HepG2 (cell line): ENCODE data around the gene KRT82. TPM values are rescaled to one million over a fixed set of nuclear protein-coding genes. Genes with fewer than 3 reads are reported as not detected.
A peak's percentile ranks its signal among the peaks of the same experiment; 100 is the strongest.

Experiments
- ATAC-seq: fragments of 200-7000 bp; cut with Tn5 transposase; 3 replicates; pipeline ENCODE4 v1.9.1; 2020; ENCODE audit warnings: mild to moderate bottlenecking, moderate library complexity
- BruUV-seq: library from RNA; stranded (reverse); fragments of 400-500 nt; replicated peaks from 2 replicates; lab custom pipeline; 2021; lab: Mats Ljungman, UMichigan
- CTCF ChIA-PET: fragments of 300-600 bp; formaldehyde crosslinking; extraction: SDS; loops from one replicate; lab custom pipeline; 2021; ENCODE audit warnings: low total read pairs, inconsistent platforms, low intra/inter-chr PET ratio; lab: Yijun Ruan, JAX
- POLR2A ChIA-PET: fragments of 350-600 bp; sonication (Branson Sonifier 250); formaldehyde crosslinking; loops from one replicate; lab custom pipeline; 2020; ENCODE audit warnings: antibody characterized with exemption, inconsistent platforms; lab: Yijun Ruan, JAX
- DNase-seq: peaks from one replicate; pipeline ENCODE4 v3.0.0-alpha.2; 2015; ENCODE audit warnings: low spot score
- FAIRE-seq: peaks from 3 replicates; lab custom pipeline; 2011; peaks lifted over from hg19 to GRCh38; lab: Jason Lieb, UNC
- H2AFZ ChIP-seq: one replicate; pipeline ENCODE4 v1.6.1; 2011; ENCODE audit warnings: low read length, inconsistent platforms
- H3K27ac ChIP-seq: fragments of 300-600 bp; 3 replicates; pipeline ENCODE4 v1.8.0; 2011; ENCODE audit warnings: mixed run types, mild to moderate bottlenecking, mixed read lengths, low read length, inconsistent platforms; ENCODE audit not compliant: insufficient read depth; ENCODE audit errors: extremely low read length
- H3K27me3 ChIP-seq, 2 experiments: fragments of 200-600 bp in 1 of 2; 2 replicates in 1 of 2; 3 replicates in 1 of 2; pipeline versions ENCODE4 v1.6.0 to v1.8.0; 2011; ENCODE audit warnings: low read length in 2 of 2, mild to moderate bottlenecking in 2 of 2, moderate library complexity in 2 of 2, inconsistent platforms in 1 of 2; ENCODE audit not compliant: insufficient read depth in 2 of 2, control insufficient read depth in 1 of 2
- H3K36me3 ChIP-seq, 2 experiments: fragments of 200-600 bp in 1 of 2; replicated peaks in 1 of 2; 2 replicates in 1 of 2; 3 replicates in 1 of 2; pipeline versions ENCODE4 v1.5.1 to v1.8.0; 2011; ENCODE audit warnings: low read length in 2 of 2, inconsistent platforms in 1 of 2; ENCODE audit not compliant: insufficient read depth in 2 of 2, control insufficient read depth in 1 of 2
- H3K4me1 ChIP-seq: 2 replicates; pipeline ENCODE4 v1.5.1; 2012; ENCODE audit warnings: low read length, inconsistent platforms; ENCODE audit not compliant: insufficient read depth
- H3K4me2 ChIP-seq: 2 replicates; pipeline ENCODE4 v1.6.0; 2011; ENCODE audit warnings: low read depth, low read length, inconsistent platforms
- H3K4me3 ChIP-seq, 3 experiments: fragments of 200-600 bp in 1 of 3; sonication (generic), shearing (Covaris generic) in 1 of 3; replicated peaks in 1 of 3; 2 replicates each; pipeline ENCODE4 v1.5.1; 2011 to 2016; ENCODE audit warnings: low read length in 3 of 3, inconsistent platforms in 2 of 3, low read depth in 2 of 3, mild to moderate bottlenecking in 2 of 3, control low read depth in 1 of 3, mixed read lengths in 1 of 3; ENCODE audit not compliant: insufficient read depth in 1 of 3
- H3K79me2 ChIP-seq: one replicate; pipeline ENCODE4 v1.6.1; 2011; ENCODE audit warnings: low read length, inconsistent platforms; ENCODE audit not compliant: insufficient read depth
- H3K9ac ChIP-seq: 2 replicates; pipeline ENCODE4 v1.6.0; 2011; ENCODE audit warnings: mild to moderate bottlenecking, low read depth, low read length, inconsistent platforms; ENCODE audit not compliant: insufficient read depth
- H3K9me3 ChIP-seq: 2 replicates; pipeline ENCODE4 v1.5.1; 2012; ENCODE audit warnings: mild to moderate bottlenecking, low read length
- H4K20me1 ChIP-seq: 2 replicates; pipeline ENCODE4 v1.6.0; 2011; ENCODE audit warnings: inconsistent platforms, mild to moderate bottlenecking, low read length, moderate library complexity; ENCODE audit not compliant: insufficient read depth
- CTCF ChIP-seq: sonication (generic); formaldehyde crosslinking; IDR thresholded peaks from 2 replicates; pipeline ENCODE4 v1.5.0; 2020; ENCODE audit warnings: mild to moderate bottlenecking, missing genetic modification reagents, moderate library complexity
- HNF1A ChIP-seq, 2 experiments: sonication (generic) in 1 of 2; formaldehyde crosslinking in 1 of 2; IDR thresholded peaks; 2 replicates each; pipeline versions ENCODE4 v1.4.0 to v1.6.1; 2016 to 2020; ENCODE audit warnings: borderline replicate concordance in 1 of 2, low read depth in 1 of 2, mild to moderate bottlenecking in 1 of 2, missing genetic modification reagents in 1 of 2
- ZNF687 ChIP-seq: sonication (generic); formaldehyde crosslinking; IDR thresholded peaks from 2 replicates; pipeline ENCODE4 v1.5.1; 2020; ENCODE audit warnings: mild to moderate bottlenecking, missing genetic modification reagents, moderate library complexity
- WGBS: methylation state at CpG from one replicate; pipeline ENCODE4 v1.1.6; 2017; ENCODE audit warnings: low lambda C conversion rate; 5-methylcytosine and 5-hydroxymethylcytosine counted together
- in situ Hi-C: cut with HindIII; loops from 2 replicates; pipeline ENCODE4 v1.10.0; 2017; ENCODE audit warnings: low pct_unique_long_range_greater_than_20kb; ENCODE audit not compliant: extremely low pct_ligation_motif_present
- intact Hi-C: fragments of 100-400 bp; cut with micrococcal nuclease; formaldehyde crosslinking; loops from one replicate; pipeline ENCODE4 v1.10.0; 2022; ENCODE audit not compliant: unreplicated experiment
- polyA plus RNA-seq, 8 experiments: library from polyadenylated mRNA; depleted of rRNA in 3 of 8; stranded (reverse) in 7 of 8; unstranded in 1 of 8; fragments of >200 nt; fragmentation: Illumina TruSeq in 4 of 8; extraction: Trizol in 4 of 8; gene quantifications; 2 replicates each; pipeline versions ENCODE4 v1.2.1 to v1.2.3, GENCODE V29; 2011 to 2016; ENCODE audit warnings: low read depth in 4 of 8, missing spikeins in 1 of 8, mixed read lengths in 1 of 8; ENCODE audit not compliant: insufficient read depth in 1 of 8
- total RNA-seq, 5 experiments: library from RNA; depleted of rRNA; stranded (reverse); fragments of >200 nt; fragmentation: Illumina TruSeq; extraction: Trizol; gene quantifications; 2 replicates each; pipeline ENCODE4 v1.2.3, GENCODE V29; 2016; ENCODE audit warnings: low read depth in 1 of 5

KRT82 gene
- total and polyA plus RNA-seq, 2 of the 13 experiments (the other 11 are each of a cell fraction or from before 2014, with no cell fraction given): not detected

GRCh38 chr12:52380271-52380694 lies 25.9 kb downstream of the KRT82 start:
- Histone ChIP-seq H3K9ac (no peak overlapping the region), H3K4me1 (no peaks in the 10 kb centered on the region), H3K36me3 (no peaks in the 10 kb centered on the region), H2AFZ (no peak overlapping the region), H3K9me3 (no peaks in the 10 kb centered on the region), H3K4me2 (no peak overlapping the region), H4K20me1 (no peaks in the 10 kb centered on the region), H3K27ac (no peak overlapping the region), H3K27me3 (peaks cover 6 to 17% of the 10 kb centered on the region in 2 experiments; a peak in 3 of 5 replicates), H3K4me3 (no peak overlapping the region), H3K79me2 (no peaks in the 10 kb centered on the region)
- no peak for FAIRE-seq
- DNase-seq: no peak
- CTCF ChIA-PET: no interaction called here
- no TSS peak for BruUV-seq
- ATAC-seq: peak; percentile 66
- intact Hi-C loops: no loop called here
- peak; percentile 56 for TF ChIP-seq CTCF (CRISPR knock-in tag)
- no peak for TF ChIP-seq HNF1A (IDR thresholded peaks at IDR 0.05; ENCODE audit: low read depth)
- no peak for TF ChIP-seq HNF1A (CRISPR knock-in tag; IDR thresholded peaks at IDR 0.05; ENCODE audit: borderline replicate concordance)
- TF ChIP-seq ZNF687 (CRISPR knock-in tag): 0 out of 2 replicates have a peak, but pooled peaks have one; percentile 19
- POLR2A ChIA-PET: no interaction called here
- in situ Hi-C loops: loop anchor here (25.0 kb wide), 1 partner anchor 607 kb away; no protein-coding TSS in a partner anchor
- WGBS: 3% methylated on average over 6 of the region's 15 CpGs
